AG04450 (cell line): ENCODE data around the gene PREX1. TPM values are rescaled to one million over a fixed set of nuclear protein-coding genes. Genes with fewer than 3 reads are reported as not detected.

Source experiments
- CTCF ChIA-PET: fragments of 300-600, 350-600 bp; formaldehyde crosslinking; extraction: SDS; loops from one replicate; lab custom pipeline; 2022; ENCODE audit warnings: antibody characterized with exemption, inconsistent platforms; lab: Charles Lee
- POLR2A ChIA-PET: fragments of 350-600 bp; formaldehyde crosslinking; extraction: SDS; loops from one replicate; lab custom pipeline; 2021; ENCODE audit warnings: antibody characterized with exemption, inconsistent platforms; lab: Yijun Ruan, JAX
- DNase-seq: peaks from one replicate; pipeline ENCODE4 v3.0.0-alpha.2; 2011; ENCODE audit warnings: low read depth, low spot score
- H3K27ac ChIP-seq: one replicate; pipeline ENCODE4 v1.5.1; 2012; ENCODE audit warnings: low read depth, low read length, control low read depth
- H3K27me3 ChIP-seq: one replicate; pipeline ENCODE4 v1.6.0; 2012; ENCODE audit warnings: low read length; ENCODE audit not compliant: control insufficient read depth, insufficient read depth
- H3K4me3 ChIP-seq: 2 replicates; pipeline ENCODE4 v1.5.1; 2011; ENCODE audit warnings: mild to moderate bottlenecking, low read depth, low read length, control low read depth
- H3K9me3 ChIP-seq: 2 replicates; pipeline ENCODE4 v1.5.1; 2012; ENCODE audit warnings: low read length; ENCODE audit not compliant: control insufficient read depth, insufficient read depth
- CTCF ChIP-seq: IDR thresholded peaks from 2 replicates; pipeline ENCODE4 v1.5.1; 2011; ENCODE audit warnings: low read depth, low read length, control low read depth, inconsistent platforms
- polyA plus RNA-seq: library from polyadenylated mRNA; depleted of rRNA; stranded (reverse); fragments of >200 nt; gene quantifications from 2 replicates; pipeline ENCODE4 v1.2.3, GENCODE V29; 2011

Gene PREX1
- polyA plus RNA-seq, 1 experiment = 0.69 TPM

GRCh38 chr20:48747840-48748414, 79.9 kb downstream of the PREX1 start:
- no peaks in the 10 kb centered on the region; the same call in 1 of the 2 replicates for H3K9me3 ChIP-seq
- DNase-seq = no peak
- POLR2A ChIA-PET = no interaction called here
- peaks cover 6% of the 10 kb centered on the region for H3K27me3 ChIP-seq
- H3K27ac ChIP-seq = no peak overlapping the region
- no peak overlapping the region for H3K4me3 ChIP-seq
- CTCF ChIA-PET = no interaction called here
- no peak for TF ChIP-seq CTCF

GRCh38 chr20:48745330-48745729, 82.5 kb downstream of the PREX1 start:
- Histone ChIP-seq H3K4me3 (no peak overlapping the region), H3K27me3 (no peaks in the 10 kb centered on the region), H3K27ac (no peak overlapping the region), H3K9me3 (no peaks in the 10 kb centered on the region)
- no peak for DNase-seq
- ChIA-PET POLR2A (no interaction called here), CTCF (no interaction called here)
- TF ChIP-seq CTCF = no peak

GRCh38 chr20:48744515-48744914, 83.3 kb downstream of the PREX1 start:
- ChIA-PET CTCF (no interaction called here), POLR2A (no interaction called here)

GRCh38 chr20:48743807-48744206, 84.0 kb downstream of the PREX1 start:
- peaks cover 5% of the 10 kb centered on the region for H3K27me3 ChIP-seq
- no peak for TF ChIP-seq CTCF
- no peak overlapping the region for H3K27ac ChIP-seq
- POLR2A ChIA-PET = no interaction called here
- CTCF ChIA-PET = no interaction called here
- H3K9me3 ChIP-seq = no peaks in the 10 kb centered on the region
- H3K4me3 ChIP-seq = no peak overlapping the region
- no peak for DNase-seq

More at GRCh38 chr20:48744515-48744914, 83.3 kb downstream of the PREX1 start:
- no peak for DNase-seq
- Histone ChIP-seq H3K27me3 (no peaks in the 10 kb centered on the region), H3K9me3 (no peaks in the 10 kb centered on the region), H3K27ac (no peak overlapping the region), H3K4me3 (no peak overlapping the region)
- no peak for TF ChIP-seq CTCF

GRCh38 chr20:48742912-48743680, 84.7 kb downstream of the PREX1 start:
- no peak overlapping the region for H3K4me3 ChIP-seq
- H3K9me3 ChIP-seq = no peaks in the 10 kb centered on the region
- CTCF ChIA-PET = no interaction called here
- no peak overlapping the region for H3K27ac ChIP-seq
- TF ChIP-seq CTCF = no peak
- no peak for DNase-seq
- POLR2A ChIA-PET = no interaction called here
- H3K27me3 ChIP-seq = peaks cover 8% of the 10 kb centered on the region
